ENCODE results near the gene NF1.
A peak's percentile ranks its signal among the peaks of the same experiment; 100 is the strongest.

The NF1 gene

GRCh38 chr17:31128241-31128640, 33.5 kb downstream of the NF1 start:
- Histone ChIP-seq H3K23ac (ENCODE audit: low read length in 2 of 2) (no peak overlapping the region), H3K27me3 (ENCODE audit: control insufficient read depth in 1 of 2, insufficient read depth in 1 of 2, low read length in 2 of 2) (no peaks in the 10 kb centered on the region), H3K9ac (ENCODE audit: low read length) (no peak overlapping the region), H3K4ac (ENCODE audit: low read depth in 1 of 2, low read length in 2 of 2) (no peak overlapping the region), H2BK120ac (ENCODE audit: low read depth, low read length) (no peak overlapping the region), H3K9me3 (ENCODE audit: control insufficient read depth, low read length) (no peaks in the 10 kb centered on the region), H3K79me1 (replicated peaks; ENCODE audit: low read length, poor library complexity, severe bottlenecking) (peaks cover 9% of the 10 kb centered on the region), H2AFZ (ENCODE audit: low read depth, low read length) (no peak overlapping the region), H3K36me3 (ENCODE audit: control insufficient read depth in 1 of 2, insufficient read depth in 2 of 2, low read depth in 1 of 2, low read length in 2 of 2) (no peaks in the 10 kb centered on the region), H2AK5ac (ENCODE audit: low read length, severe bottlenecking) (no peak overlapping the region), H2BK12ac (ENCODE audit: low read length in 2 of 2) (no peak overlapping the region), H3K4me2 (ENCODE audit: low read length, poor library complexity, severe bottlenecking) (no peak overlapping the region), H3K4me1 (ENCODE audit: control insufficient read depth, insufficient read depth, low read depth, low read length) (peaks cover 13% of the 10 kb centered on the region), H3K14ac (ENCODE audit: low read length in 2 of 2) (no peak overlapping the region), H3K4me3 (ENCODE audit: insufficient read depth in 1 of 2, low read depth in 1 of 2, low read length in 2 of 2) (no peak overlapping the region), H4K91ac (ENCODE audit: low read length) (no peak overlapping the region), H4K8ac (ENCODE audit: low read length) (no peak overlapping the region), H2BK15ac (ENCODE audit: low read depth, poor library complexity, severe bottlenecking) (no peak overlapping the region), H3K27ac (ENCODE audit: low read length, poor library complexity, severe bottlenecking) (no peak overlapping the region), H2BK5ac (ENCODE audit: low read depth, low read length, poor library complexity, severe bottlenecking) (no peak overlapping the region), H3K18ac (ENCODE audit: low read depth in 1 of 2, low read length in 2 of 2) (no peak overlapping the region)
- 98% methylated on average over 3 of the region's 3 CpGs for WGBS
- DNase-seq: no peak

- H2BK12ac ChIP-seq (ENCODE audit: low read length in 2 of 2): peak overlapping the region in 1 of 2 experiments; percentile 21
- H3K27ac ChIP-seq (ENCODE audit: low read length, poor library complexity, severe bottlenecking): no peak overlapping the region
- peaks cover 13% of the 10 kb centered on the region for H3K4me1 ChIP-seq (ENCODE audit: control insufficient read depth, insufficient read depth, low read depth, low read length)
- no peak overlapping the region for H2AFZ ChIP-seq (ENCODE audit: low read depth, low read length)
- H3K18ac ChIP-seq (ENCODE audit: low read depth in 1 of 2, low read length in 2 of 2): peak overlapping the region in 1 of 2 experiments; percentile 22
- peak overlapping the region; percentile 14 for H4K91ac ChIP-seq (ENCODE audit: low read length)
- H3K9ac ChIP-seq (ENCODE audit: low read length): no peak overlapping the region
- no peak overlapping the region for H2AK5ac ChIP-seq (ENCODE audit: low read length, severe bottlenecking)
- H3K4me2 ChIP-seq (ENCODE audit: low read length, poor library complexity, severe bottlenecking): no peak overlapping the region
- H2BK120ac ChIP-seq (ENCODE audit: low read depth, low read length): no peak overlapping the region
- H3K14ac ChIP-seq (ENCODE audit: low read length in 2 of 2): peak overlapping the region in 1 of 2 experiments; percentile 53
- no peak overlapping the region for H3K4me3 ChIP-seq (ENCODE audit: insufficient read depth in 1 of 2, low read depth in 1 of 2, low read length in 2 of 2)
- no peak overlapping the region for H3K4ac ChIP-seq (ENCODE audit: low read depth in 1 of 2, low read length in 2 of 2)
- no peak overlapping the region for H2BK15ac ChIP-seq (ENCODE audit: low read depth, poor library complexity, severe bottlenecking)
- H4K8ac ChIP-seq (ENCODE audit: low read length): no peak overlapping the region
- WGBS: 94% methylated on average over 15 of the region's 15 CpGs
- H3K79me1 ChIP-seq (replicated peaks; ENCODE audit: low read length, poor library complexity, severe bottlenecking): peaks cover 15% of the 10 kb centered on the region
- H3K27me3 ChIP-seq (ENCODE audit: control insufficient read depth in 1 of 2, insufficient read depth in 1 of 2, low read length in 2 of 2): no peaks in the 10 kb centered on the region
- no peak for DNase-seq
- no peaks in the 10 kb centered on the region for H3K9me3 ChIP-seq (ENCODE audit: control insufficient read depth, low read length)
- no peak overlapping the region for H3K23ac ChIP-seq (ENCODE audit: low read length in 2 of 2)
- no peaks in the 10 kb centered on the region for H3K36me3 ChIP-seq (ENCODE audit: control insufficient read depth in 1 of 2, insufficient read depth in 2 of 2, low read depth in 1 of 2, low read length in 2 of 2)
- no peak overlapping the region for H2BK5ac ChIP-seq (ENCODE audit: low read depth, low read length, poor library complexity, severe bottlenecking)
These were observed 35.8 kb downstream of the NF1 start for GRCh38 chr17:31130286-31131224.

GRCh38 chr17:31131299-31131698, 36.5 kb downstream of the NF1 start:
- WGBS: 93% methylated on average over 3 of the region's 3 CpGs

GRCh38 chr17:31132977-31133376, 38.2 kb downstream of the NF1 start:
- Histone ChIP-seq H3K18ac (ENCODE audit: low read depth in 1 of 2, low read length in 2 of 2) (no peak overlapping the region), H2BK120ac (ENCODE audit: low read depth, low read length) (no peak overlapping the region), H3K4me1 (ENCODE audit: control insufficient read depth, insufficient read depth, low read depth, low read length) (peaks cover 13% of the 10 kb centered on the region), H3K4me2 (ENCODE audit: low read length, poor library complexity, severe bottlenecking) (no peak overlapping the region), H3K27me3 (ENCODE audit: control insufficient read depth in 1 of 2, insufficient read depth in 1 of 2, low read length in 2 of 2) (no peaks in the 10 kb centered on the region), H3K27ac (ENCODE audit: low read length, poor library complexity, severe bottlenecking) (no peak overlapping the region), H3K14ac (ENCODE audit: low read length in 2 of 2) (no peak overlapping the region), H3K9me3 (ENCODE audit: control insufficient read depth, low read length) (no peaks in the 10 kb centered on the region), H3K9ac (ENCODE audit: low read length) (no peak overlapping the region), H2BK15ac (ENCODE audit: low read depth, poor library complexity, severe bottlenecking) (no peak overlapping the region), H2AFZ (ENCODE audit: low read depth, low read length) (no peak overlapping the region), H3K36me3 (ENCODE audit: control insufficient read depth in 1 of 2, insufficient read depth in 2 of 2, low read depth in 1 of 2, low read length in 2 of 2) (peaks cover 0 to 18% of the 10 kb centered on the region in 2 experiments), H3K4me3 (ENCODE audit: insufficient read depth in 1 of 2, low read depth in 1 of 2, low read length in 2 of 2) (no peak overlapping the region), H4K91ac (ENCODE audit: low read length) (no peak overlapping the region), H2AK5ac (ENCODE audit: low read length, severe bottlenecking) (no peak overlapping the region), H3K79me1 (replicated peaks; ENCODE audit: low read length, poor library complexity, severe bottlenecking) (peaks cover 15% of the 10 kb centered on the region), H4K8ac (ENCODE audit: low read length) (no peak overlapping the region), H2BK5ac (ENCODE audit: low read depth, low read length, poor library complexity, severe bottlenecking) (no peak overlapping the region), H3K23ac (ENCODE audit: low read length in 2 of 2) (no peak overlapping the region), H2BK12ac (ENCODE audit: low read length in 2 of 2) (no peak overlapping the region), H3K4ac (ENCODE audit: low read depth in 1 of 2, low read length in 2 of 2) (no peak overlapping the region)
- 100% methylated on average over 2 of the region's 3 CpGs for WGBS
- no peak for DNase-seq

More at GRCh38 chr17:31131299-31131698, 36.5 kb downstream of the NF1 start:
- H4K91ac ChIP-seq (ENCODE audit: low read length): no peak overlapping the region
- H3K79me1 ChIP-seq (replicated peaks; ENCODE audit: low read length, poor library complexity, severe bottlenecking): peaks cover 15% of the 10 kb centered on the region
- no peak overlapping the region for H2BK12ac ChIP-seq (ENCODE audit: low read length in 2 of 2)
- no peak overlapping the region for H3K23ac ChIP-seq (ENCODE audit: low read length in 2 of 2)
- no peak overlapping the region for H2BK15ac ChIP-seq (ENCODE audit: low read depth, poor library complexity, severe bottlenecking)
- H3K4me1 ChIP-seq (ENCODE audit: control insufficient read depth, insufficient read depth, low read depth, low read length): peaks cover 13% of the 10 kb centered on the region
- no peaks in the 10 kb centered on the region for H3K27me3 ChIP-seq (ENCODE audit: control insufficient read depth in 1 of 2, insufficient read depth in 1 of 2, low read length in 2 of 2)
- DNase-seq: no peak
- no peak overlapping the region for H3K27ac ChIP-seq (ENCODE audit: low read length, poor library complexity, severe bottlenecking)
- no peak overlapping the region for H3K4ac ChIP-seq (ENCODE audit: low read depth in 1 of 2, low read length in 2 of 2)
- no peaks in the 10 kb centered on the region for H3K9me3 ChIP-seq (ENCODE audit: control insufficient read depth, low read length)
- H3K14ac ChIP-seq (ENCODE audit: low read length in 2 of 2): no peak overlapping the region
- no peak overlapping the region for H2BK120ac ChIP-seq (ENCODE audit: low read depth, low read length)
- no peak overlapping the region for H3K4me3 ChIP-seq (ENCODE audit: insufficient read depth in 1 of 2, low read depth in 1 of 2, low read length in 2 of 2)
- H3K36me3 ChIP-seq (ENCODE audit: control insufficient read depth in 1 of 2, insufficient read depth in 2 of 2, low read depth in 1 of 2, low read length in 2 of 2): peaks cover 0 to 4% of the 10 kb centered on the region in 2 experiments
- H4K8ac ChIP-seq (ENCODE audit: low read length): no peak overlapping the region
- no peak overlapping the region for H2AFZ ChIP-seq (ENCODE audit: low read depth, low read length)
- H2AK5ac ChIP-seq (ENCODE audit: low read length, severe bottlenecking): no peak overlapping the region
- H3K9ac ChIP-seq (ENCODE audit: low read length): no peak overlapping the region
- H3K4me2 ChIP-seq (ENCODE audit: low read length, poor library complexity, severe bottlenecking): no peak overlapping the region
- peak overlapping the region in 1 of 2 experiments; percentile 22 for H3K18ac ChIP-seq (ENCODE audit: low read depth in 1 of 2, low read length in 2 of 2)
- H2BK5ac ChIP-seq (ENCODE audit: low read depth, low read length, poor library complexity, severe bottlenecking): no peak overlapping the region
